GM11168 (cell line): ENCODE results near the gene ZC3H12C.
"Not testable (repeated sequence)": the region's sequence is repeated elsewhere in the genome, so short reads cannot be mapped to it uniquely, and the experiment has no call there.

Experiments used
- in situ Hi-C: fragments of 300-500 bp; cut with MboI; formaldehyde crosslinking; loops from one replicate; pipeline ENCODE4 v1.12.0; 2022; ENCODE audit warnings: low sequenced_read_pairs; ENCODE audit not compliant: unreplicated experiment

The ZC3H12C gene

GRCh38 chr11:110174645-110175310, 81.6 kb downstream of the ZC3H12C start:
- in situ Hi-C loops: no loop called here

DNA sequence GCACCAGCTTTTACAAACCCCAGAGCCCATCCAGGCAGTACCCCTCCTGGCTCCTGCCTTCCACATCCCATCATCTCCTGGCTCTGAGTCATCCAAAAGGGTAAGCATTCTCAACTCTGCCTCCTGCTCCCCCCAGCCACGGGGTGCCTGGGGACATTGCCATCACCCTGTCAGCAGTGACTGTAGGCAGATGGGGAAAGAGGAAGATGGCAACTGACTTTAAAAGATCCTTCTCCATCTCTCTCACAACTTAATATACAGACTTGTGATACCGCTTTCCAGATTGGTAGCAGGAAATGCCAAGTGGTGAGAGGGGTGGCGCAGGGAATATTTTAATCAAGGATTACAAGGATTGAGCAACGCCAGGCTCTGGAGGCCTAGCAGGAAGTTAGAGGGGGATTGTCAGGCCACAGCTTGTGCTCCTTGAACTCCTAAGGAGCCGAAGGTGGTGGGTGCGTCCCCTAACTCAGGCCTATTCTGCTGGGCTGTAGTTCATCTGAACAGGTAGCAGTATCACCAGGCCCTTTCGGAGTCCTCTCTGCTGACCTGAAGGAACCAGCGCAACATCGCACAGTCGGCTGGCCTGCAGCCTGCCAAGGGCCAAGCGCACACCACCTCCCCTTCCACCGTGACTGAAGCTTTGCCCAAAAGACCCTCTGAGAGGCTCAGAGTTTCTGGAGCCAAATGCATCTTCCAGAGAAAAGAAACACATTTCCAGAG, 83.3 kb downstream of the ZC3H12C start:
- in situ Hi-C loops: no loop called here

DNA sequence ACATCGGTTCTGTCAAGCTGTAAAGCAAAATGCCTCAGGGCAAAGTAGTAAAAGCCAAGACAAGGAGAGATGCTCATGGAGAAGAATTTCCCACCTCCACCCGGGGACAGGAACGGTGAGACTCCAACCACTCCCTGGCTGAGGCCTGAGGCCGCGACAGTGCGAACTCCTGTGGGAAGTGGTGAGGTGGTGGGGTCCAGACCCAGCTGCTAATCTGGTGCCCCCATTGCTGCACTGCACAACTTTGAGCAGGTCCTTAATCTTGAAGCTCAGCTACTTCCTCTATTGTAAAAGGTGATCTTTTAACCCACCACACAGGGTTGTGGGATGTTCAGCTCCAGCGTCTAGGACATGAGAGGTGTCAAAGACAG, 83.9 kb downstream of the ZC3H12C start:
- in situ Hi-C loops: no loop called here

GRCh38 chr11:110179064-110179463, 85.9 kb downstream of the ZC3H12C start:
- in situ Hi-C loops: no loop called here

GRCh38 chr11:110182886-110183285, 89.7 kb downstream of the ZC3H12C start:
- in situ Hi-C loops: no loop called here

- in situ Hi-C loops: no loop called here
Measured at GRCh38 chr11:110184456-110184855, 91.3 kb downstream of the ZC3H12C start.

GRCh38 chr11:110185121-110185591, 92.0 kb downstream of the ZC3H12C start:
- in situ Hi-C loops: no loop called here

DNA sequence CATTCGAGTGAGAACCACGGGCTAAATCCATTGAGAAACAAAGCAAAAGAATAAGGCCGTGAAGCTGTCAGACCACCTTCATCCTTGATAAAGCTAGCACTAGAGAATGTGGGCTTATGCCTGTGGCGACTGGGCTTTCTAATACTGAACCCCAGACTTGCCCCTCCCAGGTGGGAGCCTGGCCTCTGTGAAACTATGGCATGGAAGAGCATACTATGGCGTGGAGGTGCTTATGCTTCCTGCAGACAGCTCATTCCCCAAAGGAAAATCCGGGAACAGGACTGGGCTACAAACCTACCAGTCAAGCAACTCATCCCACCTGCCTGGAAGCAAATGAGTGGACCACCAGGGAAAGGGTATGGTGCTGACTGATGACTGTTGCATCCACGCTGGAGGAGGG, 92.4 kb downstream of the ZC3H12C start:
- in situ Hi-C loops: no loop called here

DNA sequence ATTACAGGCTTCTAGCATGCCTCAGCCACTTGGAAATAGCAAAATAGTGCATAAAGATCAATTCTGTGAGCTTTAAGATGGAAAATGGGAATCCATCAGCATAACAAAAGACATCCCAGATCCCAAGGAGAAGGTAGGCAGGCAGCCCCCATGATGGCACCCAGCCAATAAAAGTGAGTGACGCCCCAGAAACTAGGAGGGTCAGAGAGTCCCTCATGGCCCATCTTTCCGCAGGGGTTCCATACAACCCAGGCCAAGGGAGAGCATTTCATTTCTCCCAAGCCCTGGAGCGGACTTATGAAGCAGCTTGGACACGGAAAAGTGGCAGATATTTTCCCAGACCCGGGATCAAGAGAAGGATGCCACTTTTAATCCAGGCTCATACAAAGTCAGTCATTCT, 93.3 kb downstream of the ZC3H12C start:
- in situ Hi-C loops: no loop called here

DNA sequence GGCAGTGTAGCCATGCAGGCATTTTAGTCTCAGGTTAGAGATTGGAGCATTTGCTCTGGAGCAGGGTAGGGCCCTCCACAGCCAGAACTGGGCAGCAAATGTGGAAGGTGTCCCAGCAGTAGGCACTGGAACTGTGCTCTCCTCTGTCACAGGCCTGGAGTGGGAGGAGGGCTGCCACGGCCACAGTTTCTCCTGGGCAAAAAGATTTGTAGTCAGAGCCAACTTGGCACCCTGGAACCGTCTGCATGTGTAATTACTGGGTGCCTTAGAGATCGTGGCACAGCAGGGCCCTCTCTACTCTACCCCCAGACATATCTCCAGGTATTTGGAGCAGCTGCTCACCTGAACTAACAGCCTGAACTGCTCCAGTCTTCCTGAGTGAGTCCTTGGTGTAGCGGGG, 93.7 kb downstream of the ZC3H12C start:
- in situ Hi-C loops: no loop called here

DNA sequence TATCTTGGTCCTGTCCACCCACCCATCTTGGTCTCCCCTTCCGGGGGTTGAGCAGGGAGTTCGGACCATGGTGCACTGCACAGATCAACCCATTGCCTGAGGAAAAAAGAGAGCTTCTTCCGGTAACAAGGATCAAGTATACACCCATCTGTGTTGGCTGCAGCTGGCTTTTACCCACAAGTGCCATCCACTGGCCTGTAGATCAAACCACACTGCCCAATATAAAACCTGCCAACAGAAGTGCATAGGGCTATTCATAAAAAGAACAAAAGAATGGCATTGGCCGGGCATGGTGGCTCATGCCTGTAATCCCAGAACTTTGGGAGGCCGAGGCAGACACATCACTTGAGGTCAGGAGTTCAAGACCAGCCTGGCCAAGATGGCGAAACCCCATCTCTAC, 94.5 kb downstream of the ZC3H12C start:
- in situ Hi-C loops: no loop called here

DNA sequence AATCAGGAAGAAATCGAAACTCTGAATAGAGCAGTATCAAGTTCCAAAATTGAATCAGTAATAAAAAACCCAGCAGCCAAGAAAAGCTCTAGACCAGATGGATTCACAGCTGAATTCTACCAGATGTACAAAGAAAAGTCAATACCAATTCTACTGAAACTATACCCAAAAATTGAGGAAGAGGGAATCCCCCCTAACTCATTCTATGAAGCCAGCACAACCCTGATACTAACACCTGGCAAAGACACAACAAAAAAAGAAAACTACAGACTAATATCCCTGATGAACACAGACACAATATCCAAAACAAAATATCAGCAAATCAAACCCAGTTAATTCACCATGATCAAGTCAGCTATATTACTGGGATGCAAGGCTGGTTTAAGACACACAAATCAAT, 97.7 kb downstream of the ZC3H12C start:
- in situ Hi-C loops: no loop called here

DNA sequence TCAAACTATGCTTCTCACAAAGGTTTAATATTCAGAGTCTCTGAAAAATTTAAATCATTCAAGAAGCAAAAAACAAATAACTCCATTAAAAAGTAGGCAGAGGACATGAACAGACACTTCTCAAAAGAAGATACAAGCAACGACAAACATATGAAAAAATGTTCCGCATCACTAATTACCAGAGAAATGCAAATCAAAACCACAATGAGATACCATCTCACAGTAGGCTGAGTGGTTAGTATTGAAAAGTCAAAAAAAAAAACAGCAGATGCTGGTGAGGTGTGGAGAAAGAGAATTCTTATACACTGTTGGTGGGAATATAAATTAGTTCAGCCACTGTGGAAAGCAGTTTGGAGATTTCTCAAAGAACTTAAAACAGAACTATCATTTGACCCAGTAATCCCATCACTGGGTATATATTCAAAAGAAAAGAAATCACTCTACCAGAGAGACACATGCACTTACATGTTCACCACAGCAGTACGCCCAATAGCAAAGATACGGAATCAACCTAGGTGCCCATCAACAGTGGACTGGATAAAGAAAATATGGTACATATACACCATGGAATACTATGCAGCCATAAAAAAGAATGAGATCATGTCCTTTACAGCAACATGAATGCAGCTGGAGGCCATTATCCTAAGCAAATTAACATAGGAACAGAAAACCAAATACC, 99.6 kb downstream of the ZC3H12C start:
- in situ Hi-C loops: not testable (repeated sequence)

DNA sequence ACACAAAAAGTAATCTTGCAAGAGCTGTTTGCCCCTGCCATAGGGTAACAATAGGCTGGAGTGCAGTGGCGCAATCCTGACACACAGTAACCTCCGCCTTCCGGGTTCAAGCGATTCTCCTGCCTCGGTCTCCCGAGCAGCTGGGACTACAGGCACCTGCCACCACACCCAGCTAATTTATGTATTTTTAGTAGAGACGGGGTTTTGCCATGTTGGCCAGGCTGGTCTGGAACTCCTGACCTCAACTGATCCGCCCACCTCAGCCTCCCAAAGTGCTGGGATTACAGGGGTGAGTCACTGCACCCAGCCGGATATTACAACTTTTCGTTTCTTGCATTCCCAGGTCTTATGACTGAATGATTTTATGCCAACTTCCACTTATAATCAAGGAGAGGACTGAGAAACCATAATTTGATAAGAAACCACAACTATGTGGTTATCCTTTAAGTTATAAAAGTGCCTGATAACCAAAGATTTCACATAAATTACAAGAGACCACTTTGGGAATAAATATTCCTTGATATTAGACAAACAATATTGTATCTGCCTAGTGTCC, 101.1 kb downstream of the ZC3H12C start:
- in situ Hi-C loops: not testable (repeated sequence)

- in situ Hi-C loops: no loop called here
Measured at GRCh38 chr11:110196241-110196754, 103.1 kb downstream of the ZC3H12C start.

- in situ Hi-C loops: no loop called here
Measured at GRCh38 chr11:110196884-110197420, 103.8 kb downstream of the ZC3H12C start.

- in situ Hi-C loops: no loop called here
Measured at GRCh38 chr11:110198031-110198729, 105.0 kb downstream of the ZC3H12C start.

DNA sequence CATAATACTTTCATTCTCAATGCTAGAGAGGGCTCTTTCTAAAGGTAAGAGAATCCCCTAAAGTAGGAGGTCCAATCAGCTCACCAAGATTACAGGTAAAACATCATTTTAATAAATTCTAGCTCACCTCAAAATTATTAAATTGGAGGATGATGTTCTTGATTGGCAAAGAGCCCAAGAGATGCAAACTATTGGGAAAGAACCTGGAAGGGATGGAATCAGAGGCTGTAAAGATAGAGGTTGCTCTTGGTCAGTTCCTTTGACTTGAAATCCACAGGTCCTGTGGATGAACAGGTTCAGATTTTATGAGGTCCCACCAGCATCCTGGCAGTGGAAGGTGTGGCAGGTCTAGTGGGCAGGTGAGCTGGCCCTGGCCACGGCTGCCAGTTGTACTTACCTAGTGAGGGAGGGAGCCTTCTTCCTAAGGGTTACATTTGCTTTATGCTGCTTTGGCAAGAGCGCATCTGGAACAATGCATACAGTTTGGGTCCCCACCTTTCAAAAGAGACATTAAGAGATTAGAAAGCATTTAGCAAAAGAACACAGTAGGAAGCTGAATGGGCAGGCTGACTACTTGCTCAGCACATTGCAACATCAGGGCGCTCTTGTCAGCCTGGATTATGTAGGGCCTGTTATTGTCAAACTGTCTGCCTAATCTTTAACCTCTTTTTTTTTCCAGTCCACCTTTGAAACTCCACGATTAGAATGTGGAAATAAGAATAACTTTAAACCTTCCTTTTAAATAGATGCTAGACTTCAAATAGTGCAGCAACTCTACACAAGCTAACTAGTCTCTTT, 106.2 kb downstream of the ZC3H12C start:
- in situ Hi-C loops: no loop called here

DNA sequence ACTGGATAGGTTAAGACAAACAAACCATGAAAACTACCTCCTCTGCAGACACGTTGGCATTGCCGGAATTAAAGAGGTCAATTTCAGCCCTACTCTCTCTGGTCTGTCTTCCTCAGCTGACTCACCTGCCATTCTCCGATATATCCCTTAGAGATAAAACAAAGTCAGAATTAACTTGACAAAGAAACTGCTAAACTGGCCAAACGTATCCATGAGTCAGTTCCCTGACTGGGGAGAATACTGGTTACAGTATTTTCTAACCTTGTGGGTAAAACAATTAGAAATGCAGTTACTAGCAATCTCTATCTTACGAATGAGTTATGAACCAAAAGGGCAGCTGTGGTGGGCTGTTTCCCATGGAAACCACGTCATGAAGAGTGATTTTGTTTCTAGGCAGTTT, 107.0 kb downstream of the ZC3H12C start:
- in situ Hi-C loops: loop anchor here (5.0 kb wide), 2 partner anchors 177 to 237 kb away; no protein-coding TSS in a partner anchor
